BLaER1 (cell line): ENCODE measurements around the gene FAM200A.

Experiments used
- H3K27ac ChIP-seq: shearing (Covaris generic); formaldehyde crosslinking; 2 replicates; pipeline ENCODE4 v1.8.1; 2022
- H3K27me3 ChIP-seq: shearing (Covaris generic); formaldehyde crosslinking; 2 replicates; pipeline ENCODE4 v1.8.1; 2022
- H3K36me3 ChIP-seq: shearing (Covaris generic); formaldehyde crosslinking; 2 replicates; pipeline ENCODE4 v1.8.1; 2022
- H3K4me1 ChIP-seq: shearing (Covaris generic); formaldehyde crosslinking; 2 replicates; pipeline ENCODE4 v1.8.1; 2022
- H3K4me2 ChIP-seq: shearing (Covaris generic); formaldehyde crosslinking; 2 replicates; pipeline ENCODE4 v1.8.1; 2022
- H3K4me3 ChIP-seq: shearing (Covaris generic); formaldehyde crosslinking; 2 replicates; pipeline ENCODE4 v1.8.1; 2022
- H3K9ac ChIP-seq: shearing (Covaris generic); formaldehyde crosslinking; 2 replicates; pipeline ENCODE4 v1.8.1; 2022
- H3K9me3 ChIP-seq: shearing (Covaris generic); formaldehyde crosslinking; 2 replicates; pipeline ENCODE4 v1.8.1; 2022
- H4K20me1 ChIP-seq: shearing (Covaris generic); formaldehyde crosslinking; 2 replicates; pipeline ENCODE4 v1.8.1; 2022
- Cebpa-rat ChIP-seq: shearing (Covaris generic); IDR thresholded peaks from 2 replicates; pipeline ENCODE4 v1.8.1; 2022

Gene FAM200A

GRCh38 chr7:99543081-99543671 is 8.7 kb downstream of the FAM200A start:
- Histone ChIP-seq H3K9ac (no peak overlapping the region), H4K20me1 (no peaks in the 10 kb centered on the region), H3K4me3 (0 out of 2 replicates have a peak overlapping the region, but pooled peaks have one; percentile 14), H3K27me3 (no peaks in the 10 kb centered on the region), H3K27ac (no peak overlapping the region), H3K4me2 (no peak overlapping the region), H3K36me3 (peaks cover 77% of the 10 kb centered on the region), H3K4me1 (no peaks in the 10 kb centered on the region), H3K9me3 (peaks cover 78% of the 10 kb centered on the region)
- no peak for TF ChIP-seq Cebpa-rat

DNA sequence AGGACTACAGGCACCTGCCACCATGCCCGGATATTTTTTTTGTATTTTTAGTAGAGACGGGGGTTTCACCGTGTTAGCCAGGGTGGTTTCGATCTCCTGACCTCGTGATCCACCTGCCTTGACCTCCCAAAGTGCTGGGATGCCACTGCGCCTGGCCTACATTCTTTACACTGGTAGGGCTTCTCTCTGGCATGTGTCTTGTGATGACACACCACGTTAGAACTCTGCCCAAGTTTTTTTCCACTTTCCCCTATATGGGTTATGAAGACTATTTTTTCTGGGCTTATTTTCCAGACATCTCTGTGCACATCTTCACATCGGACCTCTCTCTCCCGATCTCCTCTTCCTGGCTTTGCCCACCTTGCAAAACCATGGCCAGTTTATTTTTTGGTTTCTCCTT is 10.7 kb downstream of the FAM200A start:
- H3K9me3 ChIP-seq: peaks cover 96% of the 10 kb centered on the region

GRCh38 chr7:99540542-99540941 is 11.4 kb downstream of the FAM200A start:
- H3K27me3 ChIP-seq: no peaks in the 10 kb centered on the region
- no peak for TF ChIP-seq Cebpa-rat
- no peaks in the 10 kb centered on the region for H3K4me1 ChIP-seq
- no peak overlapping the region for H3K27ac ChIP-seq
- no peak overlapping the region for H3K4me3 ChIP-seq
- no peaks in the 10 kb centered on the region for H4K20me1 ChIP-seq
- no peak overlapping the region for H3K4me2 ChIP-seq
- H3K9ac ChIP-seq: no peak overlapping the region
- peaks cover 52% of the 10 kb centered on the region for H3K36me3 ChIP-seq
- peaks cover 99% of the 10 kb centered on the region for H3K9me3 ChIP-seq

More for the DNA sequence above, 10.7 kb downstream of the FAM200A start:
- H3K4me1 ChIP-seq: no peaks in the 10 kb centered on the region
- no peak overlapping the region for H3K4me3 ChIP-seq
- no peaks in the 10 kb centered on the region for H4K20me1 ChIP-seq
- TF ChIP-seq Cebpa-rat: no peak
- no peak overlapping the region for H3K9ac ChIP-seq
- no peak overlapping the region for H3K4me2 ChIP-seq
- no peaks in the 10 kb centered on the region for H3K27me3 ChIP-seq
- no peak overlapping the region for H3K27ac ChIP-seq
- H3K36me3 ChIP-seq: peaks cover 57% of the 10 kb centered on the region

GRCh38 chr7:99539213-99539811 is 12.6 kb downstream of the FAM200A start:
- Histone ChIP-seq H3K4me1 (no peaks in the 10 kb centered on the region), H3K9ac (no peak overlapping the region), H3K27ac (no peak overlapping the region), H3K4me3 (no peak overlapping the region), H3K27me3 (no peaks in the 10 kb centered on the region), H3K4me2 (no peak overlapping the region), H4K20me1 (no peaks in the 10 kb centered on the region), H3K9me3 (peaks cover 99% of the 10 kb centered on the region), H3K36me3 (peaks cover 51% of the 10 kb centered on the region)
- TF ChIP-seq Cebpa-rat: no peak

GRCh38 chr7:99535667-99536066 is 16.2 kb downstream of the FAM200A start:
- Histone ChIP-seq H3K4me3 (no peak overlapping the region), H3K9me3 (peaks cover 99% of the 10 kb centered on the region), H3K27ac (no peak overlapping the region), H3K4me2 (no peak overlapping the region), H4K20me1 (no peaks in the 10 kb centered on the region), H3K9ac (no peak overlapping the region), H3K27me3 (no peaks in the 10 kb centered on the region; the same call in 1 of the 2 replicates), H3K36me3 (peaks cover 51% of the 10 kb centered on the region), H3K4me1 (no peaks in the 10 kb centered on the region)
- no peak for TF ChIP-seq Cebpa-rat

- Histone ChIP-seq H3K9me3 (peaks cover 91% of the 10 kb centered on the region), H3K27me3 (no peaks in the 10 kb centered on the region; the same call in 1 of the 2 replicates), H4K20me1 (no peaks in the 10 kb centered on the region), H3K4me1 (no peaks in the 10 kb centered on the region), H3K4me3 (peak overlapping the region; percentile 52), H3K9ac (no peak overlapping the region), H3K27ac (no peak overlapping the region), H3K36me3 (peaks cover 90% of the 10 kb centered on the region), H3K4me2 (no peak overlapping the region)
- TF ChIP-seq Cebpa-rat: no peak
Measured at GRCh38 chr7:99531354-99531765, 20.6 kb downstream of the FAM200A start.

DNA sequence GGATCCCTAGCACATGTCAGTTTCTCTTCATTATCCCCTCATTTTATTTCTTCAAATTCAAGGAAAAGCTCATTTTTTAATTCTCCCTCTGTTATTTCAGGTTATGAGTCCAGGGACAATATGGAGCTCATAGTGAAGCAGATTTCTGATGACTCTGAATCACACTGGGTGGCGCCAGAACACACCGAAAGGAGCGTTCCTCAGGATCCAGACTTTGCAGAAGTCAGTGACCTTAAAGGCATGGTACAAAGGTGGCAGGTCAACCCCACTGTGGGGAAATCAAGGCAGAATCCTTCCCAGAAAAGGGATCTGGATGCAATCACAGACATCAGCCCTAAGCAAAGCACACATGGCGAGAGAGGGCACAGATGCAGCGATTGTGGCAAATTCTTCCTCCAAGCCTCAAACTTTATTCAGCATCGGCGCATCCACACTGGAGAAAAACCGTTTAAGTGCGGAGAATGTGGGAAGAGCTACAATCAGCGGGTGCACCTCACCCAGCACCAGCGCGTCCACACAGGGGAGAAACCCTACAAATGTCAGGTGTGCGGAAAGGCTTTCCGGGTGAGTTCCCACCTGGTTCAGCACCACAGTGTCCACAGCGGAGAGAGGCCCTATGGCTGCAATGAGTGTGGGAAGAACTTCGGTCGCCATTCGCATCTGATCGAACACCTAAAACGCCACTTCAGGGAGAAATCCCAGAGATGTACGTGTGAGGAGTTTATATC is 26.0 kb downstream of the FAM200A start:
- H3K4me3 ChIP-seq: no peak overlapping the region
- no peak overlapping the region for H3K27ac ChIP-seq
- TF ChIP-seq Cebpa-rat: no peak
- H3K36me3 ChIP-seq: peaks cover 90% of the 10 kb centered on the region
- H3K9ac ChIP-seq: no peak overlapping the region
- H4K20me1 ChIP-seq: no peaks in the 10 kb centered on the region
- H3K4me2 ChIP-seq: no peak overlapping the region
- no peaks in the 10 kb centered on the region for H3K27me3 ChIP-seq
- no peaks in the 10 kb centered on the region for H3K4me1 ChIP-seq
- H3K9me3 ChIP-seq: peaks cover 36% of the 10 kb centered on the region

GRCh38 chr7:99521399-99521798 is 30.5 kb downstream of the FAM200A start:
- no peak overlapping the region for H3K9ac ChIP-seq
- H3K27me3 ChIP-seq: no peaks in the 10 kb centered on the region
- no peaks in the 10 kb centered on the region for H3K4me1 ChIP-seq
- H3K4me2 ChIP-seq: no peak overlapping the region
- no peaks in the 10 kb centered on the region for H3K9me3 ChIP-seq
- H3K36me3 ChIP-seq: peaks cover 84% of the 10 kb centered on the region
- no peak overlapping the region for H3K27ac ChIP-seq
- no peak for TF ChIP-seq Cebpa-rat
- no peaks in the 10 kb centered on the region for H4K20me1 ChIP-seq
- no peak overlapping the region for H3K4me3 ChIP-seq

DNA sequence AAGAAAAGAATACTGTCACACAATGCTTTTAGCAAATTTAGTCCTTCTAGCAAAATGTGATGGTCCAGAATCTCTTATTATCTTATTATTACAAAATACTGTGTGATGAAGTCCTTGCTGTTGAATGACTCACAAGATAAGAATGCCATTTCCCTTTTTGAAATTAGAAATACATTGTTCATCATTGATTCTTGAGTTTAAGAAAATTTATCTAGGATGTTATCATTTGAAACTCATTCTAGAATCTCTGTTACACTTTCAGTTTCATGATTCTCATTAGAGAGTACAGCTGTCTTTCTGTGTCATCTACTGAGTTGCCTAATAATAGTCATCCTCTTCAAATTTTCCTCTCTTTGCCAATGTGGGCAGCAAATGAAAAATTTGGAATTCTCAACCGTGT is 37.9 kb downstream of the FAM200A start:
- H3K9ac ChIP-seq: no peak overlapping the region
- peaks cover 88% of the 10 kb centered on the region for H3K36me3 ChIP-seq
- no peak for TF ChIP-seq Cebpa-rat
- no peaks in the 10 kb centered on the region for H3K27me3 ChIP-seq
- H3K4me1 ChIP-seq: no peaks in the 10 kb centered on the region
- no peaks in the 10 kb centered on the region for H3K9me3 ChIP-seq
- no peak overlapping the region for H3K4me2 ChIP-seq
- H3K4me3 ChIP-seq: no peak overlapping the region
- H3K27ac ChIP-seq: no peak overlapping the region
- peaks cover 8% of the 10 kb centered on the region; the same call in 1 of the 2 replicates for H4K20me1 ChIP-seq

- Histone ChIP-seq H3K4me2 (peak overlapping the region; percentile 86), H3K9me3 (no peaks in the 10 kb centered on the region), H3K4me1 (peaks cover 34% of the 10 kb centered on the region), H4K20me1 (peaks cover 5% of the 10 kb centered on the region; the same call in 1 of the 2 replicates), H3K4me3 (peak overlapping the region; percentile 82), H3K27ac (peak overlapping the region; percentile 85), H3K27me3 (no peaks in the 10 kb centered on the region), H3K9ac (peak overlapping the region; percentile 87), H3K36me3 (peaks cover 17% of the 10 kb centered on the region)
- TF ChIP-seq Cebpa-rat: no peak
Measured at GRCh38 chr7:99505324-99505662, 46.6 kb downstream of the FAM200A start.
